ENCODE data around the gene CYB5R3. TPM values are rescaled to one million over a fixed set of nuclear protein-coding genes. Genes with fewer than 3 reads are reported as not detected.
"Not testable (repeated sequence)": the region's sequence is repeated elsewhere in the genome, so short reads cannot be mapped to it uniquely, and the experiment has no call there.

CYB5R3 gene
- total RNA-seq, 2 experiments from 2014 or later = 62.7 to 64.3 TPM

GRCh38 chr22:42625416-42625815 lies 23.8 kb downstream of the CYB5R3 start:
- H3K4me3 Mint-ChIP-seq = no peak overlapping the region
- H3K4me1 Mint-ChIP-seq = peaks cover 6% of the 10 kb centered on the region
- H3K9me3 Mint-ChIP-seq = no peaks in the 10 kb centered on the region
- H3K27ac Mint-ChIP-seq = no peak overlapping the region
- no peaks in the 10 kb centered on the region for H3K27me3 Mint-ChIP-seq
- peaks cover 4% of the 10 kb centered on the region for H3K36me3 Mint-ChIP-seq
- DNase-seq = no peak

GRCh38 chr22:42624551-42625106 lies 24.6 kb downstream of the CYB5R3 start:
- Mint-ChIP-seq H3K27me3 (no peaks in the 10 kb centered on the region), H3K27ac (no peak overlapping the region), H3K9me3 (no peaks in the 10 kb centered on the region), H3K36me3 (peaks cover 4% of the 10 kb centered on the region), H3K4me1 (peaks cover 6% of the 10 kb centered on the region), H3K4me3 (no peak overlapping the region)
- DNase-seq = no peak

- H3K9me3 Mint-ChIP-seq = no peaks in the 10 kb centered on the region
- H3K27ac Mint-ChIP-seq = peak overlapping the region; percentile 48
- DNase-seq = no peak
- H3K4me1 Mint-ChIP-seq = peaks cover 6% of the 10 kb centered on the region
- H3K36me3 Mint-ChIP-seq = peaks cover 4% of the 10 kb centered on the region
- H3K4me3 Mint-ChIP-seq = no peak overlapping the region
- no peaks in the 10 kb centered on the region for H3K27me3 Mint-ChIP-seq
Observed at GRCh38 chr22:42623756-42624441, 25.3 kb downstream of the CYB5R3 start.

- H3K27ac Mint-ChIP-seq = no peak overlapping the region
- peaks cover 2% of the 10 kb centered on the region for H3K36me3 Mint-ChIP-seq
Observed at GRCh38 chr22:42623301-42623751, 25.9 kb downstream of the CYB5R3 start.

GRCh38 chr22:42622061-42622710 lies 27.0 kb downstream of the CYB5R3 start:
- Mint-ChIP-seq H3K4me1 (peaks cover 6% of the 10 kb centered on the region), H3K27ac (no peak overlapping the region), H3K27me3 (no peaks in the 10 kb centered on the region), H3K9me3 (no peaks in the 10 kb centered on the region), H3K36me3 (peaks cover 1% of the 10 kb centered on the region), H3K4me3 (no peak overlapping the region)
- DNase-seq = no peak

More at GRCh38 chr22:42623301-42623751, 25.9 kb downstream of the CYB5R3 start:
- Mint-ChIP-seq H3K4me1 (peaks cover 6% of the 10 kb centered on the region), H3K4me3 (no peak overlapping the region), H3K27me3 (no peaks in the 10 kb centered on the region), H3K9me3 (no peaks in the 10 kb centered on the region)
- no peak for DNase-seq

GRCh38 chr22:42621505-42622002 lies 27.6 kb downstream of the CYB5R3 start:
- H3K36me3 Mint-ChIP-seq = peaks cover 1% of the 10 kb centered on the region
- peak overlapping the region; percentile 59 for H3K27ac Mint-ChIP-seq
- H3K27me3 Mint-ChIP-seq = no peaks in the 10 kb centered on the region
- peaks cover 6% of the 10 kb centered on the region for H3K4me1 Mint-ChIP-seq
- peak; percentile 58 for DNase-seq
- no peaks in the 10 kb centered on the region for H3K9me3 Mint-ChIP-seq
- no peak overlapping the region for H3K4me3 Mint-ChIP-seq

GRCh38 chr22:42620084-42620483 lies 29.1 kb downstream of the CYB5R3 start:
- H3K27ac Mint-ChIP-seq = no peak overlapping the region
- H3K4me3 Mint-ChIP-seq = no peak overlapping the region
- peaks cover 14% of the 10 kb centered on the region for H3K4me1 Mint-ChIP-seq

GRCh38 chr22:42619261-42620063 lies 29.7 kb downstream of the CYB5R3 start:
- Mint-ChIP-seq H3K27ac (no peak overlapping the region), H3K4me3 (no peak overlapping the region), H3K27me3 (peaks cover 8% of the 10 kb centered on the region), H3K36me3 (peaks cover 5% of the 10 kb centered on the region), H3K4me1 (peaks cover 17% of the 10 kb centered on the region), H3K9me3 (no peaks in the 10 kb centered on the region)
- no peak for DNase-seq

More at GRCh38 chr22:42620084-42620483, 29.1 kb downstream of the CYB5R3 start:
- peaks cover 4% of the 10 kb centered on the region for H3K27me3 Mint-ChIP-seq
- H3K36me3 Mint-ChIP-seq = peaks cover 4% of the 10 kb centered on the region
- H3K9me3 Mint-ChIP-seq = no peaks in the 10 kb centered on the region
- no peak for DNase-seq

- H3K27ac Mint-ChIP-seq = peak overlapping the region; percentile 34
- no peak overlapping the region for H3K4me3 Mint-ChIP-seq
- H3K9me3 Mint-ChIP-seq = no peaks in the 10 kb centered on the region
- peaks cover 27% of the 10 kb centered on the region for H3K4me1 Mint-ChIP-seq
- peaks cover 8% of the 10 kb centered on the region for H3K27me3 Mint-ChIP-seq
- peaks cover 15% of the 10 kb centered on the region for H3K36me3 Mint-ChIP-seq
- no peak for DNase-seq
Observed at GRCh38 chr22:42617155-42617983, 31.8 kb downstream of the CYB5R3 start.

GRCh38 chr22:42615860-42616175 lies 33.4 kb downstream of the CYB5R3 start:
- Mint-ChIP-seq H3K4me1 (peaks cover 36% of the 10 kb centered on the region), H3K4me3 (peak overlapping the region; percentile 88), H3K27ac (peak overlapping the region; percentile 100), H3K36me3 (peaks cover 25% of the 10 kb centered on the region)
- not testable (repeated sequence) for H3K9me3 Mint-ChIP-seq, DNase-seq, H3K27me3 Mint-ChIP-seq

- peak; percentile 90 for DNase-seq
- Mint-ChIP-seq H3K9me3 (no peaks in the 10 kb centered on the region), H3K4me3 (peak overlapping the region; percentile 88), H3K36me3 (peaks cover 27% of the 10 kb centered on the region), H3K27ac (peak overlapping the region; percentile 100), H3K27me3 (peaks cover 8% of the 10 kb centered on the region), H3K4me1 (peaks cover 40% of the 10 kb centered on the region)
Observed at GRCh38 chr22:42615092-42615859, 33.9 kb downstream of the CYB5R3 start.

- Mint-ChIP-seq H3K4me1 (peaks cover 48% of the 10 kb centered on the region), H3K4me3 (peak within 1 kb of the TSS; percentile 95), H3K27me3 (peaks cover 8% of the 10 kb centered on the region), H3K9me3 (no peaks in the 10 kb centered on the region), H3K27ac (peak within 1 kb of the TSS; percentile 100), H3K36me3 (peaks cover 29% of the 10 kb centered on the region)
- DNase-seq = peak; percentile 98
Observed at GRCh38 chr22:42614312-42615091, 34.7 kb downstream of the CYB5R3 start, which contains the start of gene POLDIP3. Gene POLDIP3 (minus strand): TSS chr22:42614883. CDS start chr22:42614857, 26 bp downstream.

- Mint-ChIP-seq H3K27me3 (peaks cover 8% of the 10 kb centered on the region), H3K27ac (peak overlapping the region; percentile 95), H3K4me3 (peak overlapping the region; percentile 95), H3K9me3 (no peaks in the 10 kb centered on the region), H3K36me3 (peaks cover 29% of the 10 kb centered on the region), H3K4me1 (peaks cover 54% of the 10 kb centered on the region)
- no peak for DNase-seq
Observed at GRCh38 chr22:42613872-42614301, 35.3 kb downstream of the CYB5R3 start.

Data from activated naive CD8-positive, alpha-beta T cell treated with anti-CD3 and anti-CD28 coated beads for 36 hours (primary cell).